ENCODE measurements around the gene OLA1. TPM values are rescaled to one million over a fixed set of nuclear protein-coding genes. Genes with fewer than 3 reads are reported as not detected.

Gene OLA1
- total and polyA plus RNA-seq, 9 of the 15 experiments (the other 6 are each of a cell fraction or from before 2014, with no cell fraction given) = 208 to 353 (median 225) TPM

- Histone ChIP-seq H3K27ac (ENCODE audit: extremely low read depth, low read depth, low read length) (no peak overlapping the region), H2AFZ (ENCODE audit: low read depth, low read length) (no peak overlapping the region), H3K4me3 (no peak overlapping the region), H3K79me2 (ENCODE audit: control insufficient read depth, insufficient read depth, low read length) (no peaks in the 10 kb centered on the region), H3K9me1 (ENCODE audit: control insufficient read depth, insufficient read depth, low read length) (no peaks in the 10 kb centered on the region), H4K20me1 (replicated peaks; ENCODE audit: control insufficient read depth, insufficient read depth, low read length) (no peaks in the 10 kb centered on the region), H3K4me1 (replicated peaks in 1 of 2; ENCODE audit: control insufficient read depth in 2 of 2, insufficient read depth in 2 of 2, low read length in 2 of 2) (peaks cover 0 to 5% of the 10 kb centered on the region in 2 experiments; a peak in 1 of 5 replicates), H3K9me3 (replicated peaks; ENCODE audit: control insufficient read depth, insufficient read depth, low read depth, low read length) (no peaks in the 10 kb centered on the region), H3K9ac (ENCODE audit: insufficient read depth in 1 of 2, low read depth in 2 of 2, low read length in 2 of 2) (no peak overlapping the region), H3K36me3 (ENCODE audit: control insufficient read depth, insufficient read depth, low read length) (peaks cover 42% of the 10 kb centered on the region; the same call in 2 of the 3 replicates), H3K27me3 (ENCODE audit: control insufficient read depth in 2 of 2, insufficient read depth in 2 of 2, low read length in 2 of 2) (no peaks in the 10 kb centered on the region), H3K4me2 (ENCODE audit: insufficient read depth, low read length) (no peak overlapping the region)
- POLR2A ChIA-PET = no interaction called here
- in situ Hi-C loops (cut with MboI) = no loop called here
- CTCF ChIA-PET (ENCODE audit: low intra/inter-chr PET ratio) = no interaction called here
- ATAC-seq (no peak), DNase-seq (ENCODE audit: extremely low read depth in 1 of 4, low spot score in 3 of 4) (no peak), FAIRE-seq (no peak)
- intact Hi-C loops (cut with micrococcal nuclease) = no loop called here
- WGBS (ENCODE audit: insufficient coverage, low coverage, missing lambda C conversion rate) = 67% methylated on average over 1 of the region's 1 CpG
- no peak for TF ChIP-seq KDM4B (IDR thresholded peaks at IDR 0.05; ENCODE audit: borderline replicate concordance in 2 of 2, low read depth in 1 of 2)
- TF ChIP-seq TAL1 (IDR thresholded peaks at IDR 0.05) = no peak
- no peak for TF ChIP-seq GMEB1 (CRISPR knock-in tag; IDR thresholded peaks at IDR 0.05)
- no peak for TF ChIP-seq ZNF644 (tag; IDR thresholded peaks at IDR 0.05; ENCODE audit: low read depth)
- no peak for TF ChIP-seq ATF2 (CRISPR knock-in tag; IDR thresholded peaks at IDR 0.05)
- TF ChIP-seq NRF1 (conservative IDR thresholded peaks at IDR 0.05 in 1 of 2, IDR thresholded peaks at IDR 0.05 in 1 of 2) = no peak
- no TSS peak for BruUV-seq (replicated peaks)
Measured at GRCh38 chr2:174076975-174077374, 171.4 kb downstream of the OLA1 start.

Data from K562 (cell line).